CD4-positive, alpha-beta T cell treated with Interleukin-6 for 4 hours (primary cell): Measurements from ENCODE around the gene CDH15.
A peak's percentile ranks its signal among the peaks of the same experiment; 100 is the strongest.

Experiments used
- DNase-seq: peaks from one replicate; pipeline ENCODE4 v3.0.0-alpha.2; 2020; ENCODE audit warnings: mixed read lengths

Gene CDH15

GRCh38 chr16:89201439-89202377 lies 30.2 kb downstream of the CDH15 start:
- DNase-seq = peak; percentile 76

GRCh38 chr16:89202422-89203215 lies 31.1 kb downstream of the CDH15 start:
- DNase-seq = no peak

- DNase-seq = no peak
Observed at GRCh38 chr16:89207993-89208392, 36.4 kb downstream of the CDH15 start.

GRCh38 chr16:89209522-89210044 lies 38.0 kb downstream of the CDH15 start:
- no peak for DNase-seq

- no peak for DNase-seq
Observed at GRCh38 chr16:89210165-89210903, 38.8 kb downstream of the CDH15 start.

GRCh38 chr16:89210904-89211515 lies 39.5 kb downstream of the CDH15 start:
- no peak for DNase-seq

- peak; percentile 87 for DNase-seq
Observed at GRCh38 chr16:89216315-89217137, 45.0 kb downstream of the CDH15 start.

- no peak for DNase-seq
Observed at GRCh38 chr16:89217138-89217387, 45.5 kb downstream of the CDH15 start.

- peak; percentile 86 for DNase-seq
Observed at GRCh38 chr16:89217388-89218191, 46.0 kb downstream of the CDH15 start, which contains the start of gene ZNF778. Gene ZNF778 (plus strand): TSS chr16:89217703. CDS start chr16:89221128, 3,425 bp downstream.

- DNase-seq = no peak
Observed at GRCh38 chr16:89219365-89219764, 47.8 kb downstream of the CDH15 start.

- no peak for DNase-seq
Observed at GRCh38 chr16:89221604-89222003, 50.1 kb downstream of the CDH15 start.

- no peak for DNase-seq
Observed at GRCh38 chr16:89222931-89223330, 51.4 kb downstream of the CDH15 start.

- no peak for DNase-seq
Observed at GRCh38 chr16:89224665-89225064, 53.1 kb downstream of the CDH15 start.

GRCh38 chr16:89230255-89230654 lies 58.7 kb downstream of the CDH15 start:
- DNase-seq = no peak

- no peak for DNase-seq
Observed at GRCh38 chr16:89232107-89232506, 60.6 kb downstream of the CDH15 start.

GRCh38 chr16:89233678-89234490 lies 62.3 kb downstream of the CDH15 start:
- no peak for DNase-seq

GRCh38 chr16:89237733-89238132 lies 66.2 kb downstream of the CDH15 start:
- DNase-seq = no peak

GRCh38 chr16:89241187-89242007 lies 69.8 kb downstream of the CDH15 start:
- peak; percentile 76 for DNase-seq

- DNase-seq = no peak
Observed at GRCh38 chr16:89242795-89243200, 71.2 kb downstream of the CDH15 start.
